GM21723 (cell line): Measurements from ENCODE around the gene RBM41.

Experiments used
- ATAC-seq: cut with Tn5 transposase; IDR thresholded peaks from one replicate; pipeline ENCODE4 v1.9.1; 2021; ENCODE audit warnings: mild to moderate bottlenecking, moderate library complexity; ENCODE audit not compliant: unreplicated experiment

RBM41 gene

DNA sequence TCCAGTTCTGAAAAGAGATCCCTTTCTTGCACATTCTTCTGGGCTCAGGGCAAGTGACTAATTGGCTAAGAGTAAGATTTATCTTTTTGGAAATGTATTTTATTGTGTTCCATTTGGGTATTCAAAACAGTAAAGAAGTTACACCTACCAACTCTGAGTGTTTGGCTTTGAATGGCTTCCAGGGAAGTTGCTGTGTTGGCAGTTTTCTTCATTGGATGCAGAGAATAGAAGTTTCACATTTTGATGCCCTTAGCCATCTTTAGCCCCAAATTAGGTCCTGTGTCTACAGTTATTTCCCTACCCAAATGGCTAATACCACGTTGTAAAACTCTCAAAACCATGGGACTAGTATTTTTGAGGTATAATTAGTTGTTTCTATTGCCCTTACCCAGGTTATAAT lies 88.9 kb downstream of the RBM41 start:
- ATAC-seq, result no peak

DNA sequence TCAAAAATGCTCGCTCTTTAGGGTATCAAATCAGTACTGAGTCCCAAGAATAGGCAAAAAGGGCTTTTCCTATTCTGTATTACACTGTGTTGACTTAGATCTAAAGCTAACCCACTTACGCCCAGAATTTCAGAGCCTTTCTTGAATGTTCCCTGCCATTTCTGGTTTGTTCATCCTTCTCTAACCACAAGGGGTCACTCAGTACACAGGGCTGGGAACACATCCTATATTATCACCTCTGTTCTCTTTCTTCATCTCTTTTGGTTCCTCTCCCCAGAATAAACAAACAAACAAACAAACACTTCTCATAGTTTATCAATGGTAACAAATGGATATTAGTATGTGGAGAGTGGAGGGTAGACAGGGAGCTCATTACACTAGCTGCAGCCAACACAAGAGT lies 93.1 kb downstream of the RBM41 start:
- no peak for ATAC-seq

DNA sequence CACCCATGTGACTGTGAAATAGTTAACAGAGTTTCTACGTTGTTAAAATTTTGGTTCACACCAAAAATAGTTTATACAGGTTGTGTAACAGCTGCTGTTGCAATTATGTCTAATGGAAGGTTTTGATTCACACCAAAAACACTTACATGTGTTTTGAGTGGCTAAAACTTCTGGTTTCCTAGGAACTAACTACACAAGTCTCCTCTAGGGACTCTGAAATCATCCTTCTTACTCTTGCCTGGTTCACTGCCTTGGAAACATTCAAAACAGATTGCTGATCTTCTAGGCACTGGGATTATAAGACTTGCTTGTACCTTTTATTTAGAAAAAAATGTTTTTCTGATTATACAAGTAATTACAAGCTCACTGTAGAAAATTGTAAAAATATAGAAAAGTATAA lies 103.7 kb downstream of the RBM41 start:
- ATAC-seq, result no peak
